HG03457 (cell line): ENCODE data around the gene SPOPL.

Source experiments
- ATAC-seq: cut with Tn5 transposase; IDR thresholded peaks from one replicate; pipeline ENCODE4 v1.9.1; 2021; ENCODE audit warnings: moderate number of reproducible peaks; ENCODE audit not compliant: unreplicated experiment

The SPOPL gene

GRCh38 chr2:138494265-138494966 is 7.2 kb upstream of the SPOPL start:
- no peak for ATAC-seq

GRCh38 chr2:138495384-138495783 is 6.2 kb upstream of the SPOPL start:
- ATAC-seq = no peak

GRCh38 chr2:138496096-138496651 is 5.4 kb upstream of the SPOPL start:
- ATAC-seq = no peak

- ATAC-seq = no peak
Observed at GRCh38 chr2:138497294-138497693, 4.3 kb upstream of the SPOPL start.

- no peak for ATAC-seq
Observed at GRCh38 chr2:138499684-138500083, 1.9 kb upstream of the SPOPL start.

GRCh38 chr2:138500592-138501424 is 762 bp upstream of the SPOPL start:
- peak; percentile 11 for ATAC-seq

GRCh38 chr2:138502255-138503086 is 901 bp downstream of the SPOPL start:
- no peak for ATAC-seq

GRCh38 chr2:138503087-138503442 is 1.5 kb downstream of the SPOPL start:
- ATAC-seq = no peak

GRCh38 chr2:138503652-138504051 is 2.1 kb downstream of the SPOPL start:
- ATAC-seq = no peak

GRCh38 chr2:138504092-138504491 is 2.5 kb downstream of the SPOPL start:
- no peak for ATAC-seq

- no peak for ATAC-seq
Observed at GRCh38 chr2:138504546-138505235, 3.1 kb downstream of the SPOPL start.

- no peak for ATAC-seq
Observed at GRCh38 chr2:138507267-138507666, 5.7 kb downstream of the SPOPL start.

- ATAC-seq = no peak
Observed at GRCh38 chr2:138510319-138510718, 8.7 kb downstream of the SPOPL start.

- ATAC-seq = no peak
Observed at GRCh38 chr2:138512672-138513071, 11.1 kb downstream of the SPOPL start.

GRCh38 chr2:138514173-138514572 is 12.6 kb downstream of the SPOPL start:
- ATAC-seq = no peak

- no peak for ATAC-seq
Observed at GRCh38 chr2:138515092-138515491, 13.5 kb downstream of the SPOPL start.

GRCh38 chr2:138516030-138516704 is 14.6 kb downstream of the SPOPL start:
- no peak for ATAC-seq

GRCh38 chr2:138518860-138519259 is 17.3 kb downstream of the SPOPL start:
- no peak for ATAC-seq

GRCh38 chr2:138521821-138522220 is 20.3 kb downstream of the SPOPL start:
- no peak for ATAC-seq

GRCh38 chr2:138522556-138522955 is 21.0 kb downstream of the SPOPL start:
- peak; percentile 61 for ATAC-seq
